ENCODE data around the gene HKDC1. TPM values are rescaled to one million over a fixed set of nuclear protein-coding genes. Genes with fewer than 3 reads are reported as not detected.

HKDC1 gene
- total RNA-seq, 5 donors from 2014 or later (not counting 1 experiment from before 2014, with no cell fraction given), result 2.3 to 6.5 (median 5.2) TPM

GRCh38 chr10:69242040-69242851 is 22.1 kb downstream of the HKDC1 start:
- Histone ChIP-seq H3K27ac (ENCODE audit: low read length) (no peak overlapping the region), H3K4me1 (ENCODE audit: control insufficient read depth in 1 of 2, extremely low read depth in 1 of 2, insufficient read depth in 2 of 2, low read length in 2 of 2) (peaks cover 2 to 7% of the 10 kb centered on the region in 2 experiments), H3K9me3 (no peaks in the 10 kb centered on the region), H3K27me3 (replicated peaks in 1 of 2; ENCODE audit: control insufficient read depth in 2 of 2, extremely low read depth in 1 of 2, insufficient read depth in 2 of 2, low read length in 1 of 2) (no peaks in the 10 kb centered on the region), H3K4me3 (ENCODE audit: control insufficient read depth in 1 of 2, extremely low read depth in 1 of 2, low read length in 1 of 2) (no peak overlapping the region), H3K36me3 (ENCODE audit: control insufficient read depth in 2 of 2, extremely low read depth in 1 of 2, insufficient read depth in 1 of 2, low read length in 1 of 2) (peaks cover 0 to 5% of the 10 kb centered on the region in 2 donors)
- H3K4me3 Mint-ChIP-seq, result no peak overlapping the region
- no peaks in the 10 kb centered on the region for H3K36me3 Mint-ChIP-seq
- ChIA-PET CTCF (interaction anchor here (0.5 to 1.3 kb wide), 5 partner anchors 11 to 338 kb away, joined by 3 to 4 read pairs (median 3); no protein-coding TSS in a partner anchor), POLR2A (interaction anchor here (0.5 to 0.6 kb wide), 3 partner anchors 77 to 683 kb away, joined by 4 to 8 read pairs (median 5); no protein-coding TSS in a partner anchor)
- DNase-seq (no peak), ATAC-seq (replicated peaks in 1 of 4) (no peak)
- no peaks in the 10 kb centered on the region for H3K9me3 Mint-ChIP-seq
- no CpG with 5 or more reads among the region's 11 CpGs for WGBS (ENCODE audit: insufficient coverage)
- peaks cover 4 to 11% (median 7%) of the 10 kb centered on the region in 3 donors for H3K4me1 Mint-ChIP-seq
- H3K27me3 Mint-ChIP-seq, result no peaks in the 10 kb centered on the region
- no peak overlapping the region for H3K27ac Mint-ChIP-seq

- H3K27ac Mint-ChIP-seq, result no peak overlapping the region
- POLR2A ChIA-PET, result interaction anchor here (0.6 kb wide), 2 partner anchors 76 to 683 kb away, joined by 4 to 8 read pairs; no protein-coding TSS in a partner anchor
Observed at GRCh38 chr10:69242852-69243212, 22.7 kb downstream of the HKDC1 start.

GRCh38 chr10:69243817-69244216 is 23.7 kb downstream of the HKDC1 start:
- ATAC-seq (replicated peaks in 1 of 4), result no peak
- Mint-ChIP-seq H3K27me3 (no peaks in the 10 kb centered on the region), H3K9me3 (no peaks in the 10 kb centered on the region), H3K4me3 (no peak overlapping the region), H3K36me3 (no peaks in the 10 kb centered on the region), H3K4me1 (peaks cover 0 to 5% (median 2%) of the 10 kb centered on the region in 3 donors), H3K27ac (no peak overlapping the region)
- 99% methylated on average over 9 of the region's 10 CpGs for WGBS (ENCODE audit: insufficient coverage)
- Histone ChIP-seq H3K27me3 (replicated peaks in 1 of 2; ENCODE audit: control insufficient read depth in 2 of 2, extremely low read depth in 1 of 2, insufficient read depth in 2 of 2, low read length in 1 of 2) (no peaks in the 10 kb centered on the region), H3K36me3 (ENCODE audit: control insufficient read depth in 2 of 2, extremely low read depth in 1 of 2, insufficient read depth in 1 of 2, low read length in 1 of 2) (peaks cover 4 to 5% of the 10 kb centered on the region in 2 donors), H3K4me3 (ENCODE audit: control insufficient read depth in 1 of 2, extremely low read depth in 1 of 2, low read length in 1 of 2) (no peak overlapping the region), H3K9me3 (no peaks in the 10 kb centered on the region), H3K4me1 (ENCODE audit: control insufficient read depth in 1 of 2, extremely low read depth in 1 of 2, insufficient read depth in 2 of 2, low read length in 2 of 2) (peaks cover 0 to 2% of the 10 kb centered on the region in 2 experiments), H3K27ac (ENCODE audit: low read length) (no peak overlapping the region)
- no peak for DNase-seq
- POLR2A ChIA-PET, result no interaction called here
- CTCF ChIA-PET, result interaction anchor here in 1 of 2 donors (0.7 kb wide), 1 partner anchor 493 kb away, joined by 4 read pairs; no protein-coding TSS in a partner anchor

More at GRCh38 chr10:69242852-69243212, 22.7 kb downstream of the HKDC1 start:
- Histone ChIP-seq H3K4me3 (ENCODE audit: control insufficient read depth in 1 of 2, extremely low read depth in 1 of 2, low read length in 1 of 2) (no peak overlapping the region), H3K36me3 (ENCODE audit: control insufficient read depth in 2 of 2, extremely low read depth in 1 of 2, insufficient read depth in 1 of 2, low read length in 1 of 2) (peaks cover 4 to 5% of the 10 kb centered on the region in 2 donors), H3K4me1 (ENCODE audit: control insufficient read depth in 1 of 2, extremely low read depth in 1 of 2, insufficient read depth in 2 of 2, low read length in 2 of 2) (peaks cover 2% of the 10 kb centered on the region in 2 experiments), H3K27me3 (replicated peaks in 1 of 2; ENCODE audit: control insufficient read depth in 2 of 2, extremely low read depth in 1 of 2, insufficient read depth in 2 of 2, low read length in 1 of 2) (no peaks in the 10 kb centered on the region), H3K9me3 (no peaks in the 10 kb centered on the region), H3K27ac (ENCODE audit: low read length) (no peak overlapping the region)
- Mint-ChIP-seq H3K4me1 (peaks cover 0 to 6% (median 2%) of the 10 kb centered on the region in 3 donors), H3K36me3 (no peaks in the 10 kb centered on the region), H3K27me3 (no peaks in the 10 kb centered on the region), H3K4me3 (no peak overlapping the region), H3K9me3 (no peaks in the 10 kb centered on the region)
- no peak for DNase-seq
- no peak for ATAC-seq (replicated peaks in 1 of 4)
- 85% methylated on average over 5 of the region's 5 CpGs for WGBS (ENCODE audit: insufficient coverage)
- CTCF ChIA-PET, result interaction anchor here in 1 of 2 donors (0.6 to 1.3 kb wide), 5 partner anchors 12 to 165 kb away, joined by 3 to 4 read pairs (median 3); no protein-coding TSS in a partner anchor

- Mint-ChIP-seq H3K36me3 (peaks cover 8% of the 10 kb centered on the region), H3K27me3 (no peaks in the 10 kb centered on the region), H3K27ac (no peak overlapping the region), H3K4me3 (no peak overlapping the region), H3K9me3 (no peaks in the 10 kb centered on the region), H3K4me1 (no peaks in the 10 kb centered on the region)
- no peaks in the 10 kb centered on the region for H3K27me3 ChIP-seq (replicated peaks in 1 of 2; ENCODE audit: control insufficient read depth in 2 of 2, extremely low read depth in 1 of 2, insufficient read depth in 2 of 2, low read length in 1 of 2)
- H3K4me3 ChIP-seq (ENCODE audit: control insufficient read depth in 1 of 2, extremely low read depth in 1 of 2, low read length in 1 of 2), result no peak overlapping the region
- ChIA-PET CTCF (no interaction called here), POLR2A (no interaction called here)
- no peaks in the 10 kb centered on the region for H3K4me1 ChIP-seq (ENCODE audit: control insufficient read depth in 1 of 2, extremely low read depth in 1 of 2, insufficient read depth in 2 of 2, low read length in 2 of 2)
- DNase-seq, result no peak
- no peak for ATAC-seq (replicated peaks in 1 of 4)
- no peak overlapping the region for H3K27ac ChIP-seq (ENCODE audit: low read length)
- WGBS (ENCODE audit: insufficient coverage), result 82% methylated on average over 2 of the region's 5 CpGs
- H3K36me3 ChIP-seq (ENCODE audit: control insufficient read depth in 2 of 2, extremely low read depth in 1 of 2, insufficient read depth in 1 of 2, low read length in 1 of 2), result peaks cover 5 to 6% of the 10 kb centered on the region in 2 donors
- H3K9me3 ChIP-seq, result no peaks in the 10 kb centered on the region
Observed at GRCh38 chr10:69246036-69246435, 25.9 kb downstream of the HKDC1 start.

GRCh38 chr10:69246581-69247312 is 26.6 kb downstream of the HKDC1 start:
- Histone ChIP-seq H3K4me3 (ENCODE audit: control insufficient read depth in 1 of 2, extremely low read depth in 1 of 2, low read length in 1 of 2) (no peak overlapping the region), H3K4me1 (ENCODE audit: control insufficient read depth in 1 of 2, extremely low read depth in 1 of 2, insufficient read depth in 2 of 2, low read length in 2 of 2) (no peaks in the 10 kb centered on the region), H3K27ac (ENCODE audit: low read length) (no peak overlapping the region), H3K9me3 (no peaks in the 10 kb centered on the region), H3K36me3 (ENCODE audit: control insufficient read depth in 2 of 2, extremely low read depth in 1 of 2, insufficient read depth in 1 of 2, low read length in 1 of 2) (peaks cover 5 to 6% of the 10 kb centered on the region in 2 donors), H3K27me3 (replicated peaks in 1 of 2; ENCODE audit: control insufficient read depth in 2 of 2, extremely low read depth in 1 of 2, insufficient read depth in 2 of 2, low read length in 1 of 2) (no peaks in the 10 kb centered on the region)
- DNase-seq (no peak), ATAC-seq (replicated peaks in 1 of 4) (no peak)
- no peak overlapping the region for H3K27ac Mint-ChIP-seq
- no peaks in the 10 kb centered on the region for H3K27me3 Mint-ChIP-seq
- H3K4me3 Mint-ChIP-seq, result no peak overlapping the region
- H3K36me3 Mint-ChIP-seq, result peaks cover 8% of the 10 kb centered on the region
- no peaks in the 10 kb centered on the region for H3K4me1 Mint-ChIP-seq
- 85% methylated on average over 7 of the region's 14 CpGs for WGBS (ENCODE audit: insufficient coverage)
- H3K9me3 Mint-ChIP-seq, result no peaks in the 10 kb centered on the region
- POLR2A ChIA-PET, result no interaction called here
- CTCF ChIA-PET, result no interaction called here

- Mint-ChIP-seq H3K9me3 (no peaks in the 10 kb centered on the region), H3K4me3 (no peak overlapping the region), H3K36me3 (peaks cover 8% of the 10 kb centered on the region), H3K27ac (no peak overlapping the region), H3K4me1 (no peaks in the 10 kb centered on the region), H3K27me3 (no peaks in the 10 kb centered on the region)
- 96% methylated on average over 12 of the region's 13 CpGs for WGBS (ENCODE audit: insufficient coverage)
- no peak overlapping the region for H3K27ac ChIP-seq (ENCODE audit: low read length)
- no peaks in the 10 kb centered on the region for H3K4me1 ChIP-seq (ENCODE audit: control insufficient read depth in 1 of 2, extremely low read depth in 1 of 2, insufficient read depth in 2 of 2, low read length in 2 of 2)
- ChIA-PET POLR2A (no interaction called here), CTCF (no interaction called here)
- H3K36me3 ChIP-seq (ENCODE audit: control insufficient read depth in 2 of 2, extremely low read depth in 1 of 2, insufficient read depth in 1 of 2, low read length in 1 of 2), result peaks cover 5 to 6% of the 10 kb centered on the region in 2 donors
- H3K27me3 ChIP-seq (replicated peaks in 1 of 2; ENCODE audit: control insufficient read depth in 2 of 2, extremely low read depth in 1 of 2, insufficient read depth in 2 of 2, low read length in 1 of 2), result no peaks in the 10 kb centered on the region
- no peaks in the 10 kb centered on the region for H3K9me3 ChIP-seq
- ATAC-seq (replicated peaks in 1 of 4) (no peak), DNase-seq (no peak)
- no peak overlapping the region for H3K4me3 ChIP-seq (ENCODE audit: control insufficient read depth in 1 of 2, extremely low read depth in 1 of 2, low read length in 1 of 2)
Observed at GRCh38 chr10:69247313-69247710, 27.2 kb downstream of the HKDC1 start.

Measured in T-cell (primary cell).